ENCODE results near the gene TLK1. TPM values are rescaled to one million over a fixed set of nuclear protein-coding genes. Genes with fewer than 3 reads are reported as not detected.

TLK1 gene
- total RNA-seq, 2 experiments from 2014 or later = 53.9 to 56.0 TPM

GRCh38 chr2:170985407-170985806 lies 175.3 kb downstream of the TLK1 start:
- ChIA-PET CTCF (interaction anchor here (0.7 kb wide), 1 partner anchor 431 kb away, joined by 4 read pairs; no protein-coding TSS in a partner anchor), POLR2A (interaction anchor here (0.6 kb wide), 1 partner anchor 194 kb away, joined by 3 read pairs; no protein-coding TSS in a partner anchor)
- Mint-ChIP-seq H3K36me3 (ENCODE audit: low read depth) (peaks cover 3% of the 10 kb centered on the region), H3K9me3 (no peaks in the 10 kb centered on the region), H3K4me3 (no peak overlapping the region), H3K27ac (no peak overlapping the region), H3K27me3 (no peaks in the 10 kb centered on the region), H3K4me1 (ENCODE audit: low read depth) (no peaks in the 10 kb centered on the region)
- TF ChIP-seq CTCF (IDR thresholded peaks at IDR 0.05) = no peak
- intact Hi-C loops (cut with micrococcal nuclease) = no loop called here
- ATAC-seq (no peak), DNase-seq (no peak)

GRCh38 chr2:170984079-170984478 lies 176.6 kb downstream of the TLK1 start:
- intact Hi-C loops (cut with micrococcal nuclease) = no loop called here
- DNase-seq (no peak), ATAC-seq (no peak)
- Mint-ChIP-seq H3K27me3 (no peaks in the 10 kb centered on the region), H3K27ac (no peak overlapping the region), H3K36me3 (ENCODE audit: low read depth) (peaks cover 3% of the 10 kb centered on the region), H3K4me3 (no peak overlapping the region), H3K9me3 (no peaks in the 10 kb centered on the region), H3K4me1 (ENCODE audit: low read depth) (no peaks in the 10 kb centered on the region)
- no peak for TF ChIP-seq CTCF (IDR thresholded peaks at IDR 0.05)
- POLR2A ChIA-PET = interaction anchor here (0.8 kb wide), 1 partner anchor 125 kb away, joined by 3 read pairs; no protein-coding TSS in a partner anchor
- CTCF ChIA-PET = interaction anchor here (1.4 to 1.5 kb wide), 2 partner anchors 9 to 11 kb away, joined by 3 to 5 read pairs; no protein-coding TSS in a partner anchor

DNA sequence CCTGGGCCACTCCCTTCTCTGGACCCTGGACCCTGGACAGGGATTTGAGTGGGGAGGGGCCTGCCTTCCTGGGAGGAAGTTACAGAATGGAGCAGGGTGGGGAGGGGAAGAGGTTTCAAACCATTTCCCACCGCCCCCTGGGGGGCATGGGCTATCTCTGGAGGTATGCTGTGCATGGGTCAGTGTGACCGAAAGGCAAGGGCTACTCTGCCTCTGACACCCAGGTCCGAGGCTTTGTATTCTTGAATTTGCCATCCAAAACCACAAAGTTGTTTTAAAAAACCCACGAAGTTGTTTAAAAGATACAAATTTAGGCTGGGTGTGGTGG lies 184.8 kb downstream of the TLK1 start:
- no peak for TF ChIP-seq CTCF (IDR thresholded peaks at IDR 0.05)
- ATAC-seq (no peak), DNase-seq (no peak)
- H3K9me3 Mint-ChIP-seq = no peaks in the 10 kb centered on the region
- peaks cover 6% of the 10 kb centered on the region for H3K4me1 Mint-ChIP-seq (ENCODE audit: low read depth)
- intact Hi-C loops (cut with micrococcal nuclease) = loop anchor here (10.0 kb wide), 1 partner anchor 269 kb away; no protein-coding TSS in a partner anchor
- H3K4me3 Mint-ChIP-seq = no peak overlapping the region
- CTCF ChIA-PET = interaction anchor here (2.2 kb wide), 1 partner anchor 111 kb away, joined by 9 read pairs; no protein-coding TSS in a partner anchor
- no peaks in the 10 kb centered on the region for H3K36me3 Mint-ChIP-seq (ENCODE audit: low read depth)
- no peaks in the 10 kb centered on the region for H3K27me3 Mint-ChIP-seq
- H3K27ac Mint-ChIP-seq = no peak overlapping the region
- POLR2A ChIA-PET = interaction anchor here (1.4 kb wide), 1 partner anchor 27 kb away, joined by 3 read pairs; no protein-coding TSS in a partner anchor

GRCh38 chr2:170975127-170975942 lies 185.4 kb downstream of the TLK1 start:
- POLR2A ChIA-PET = interaction anchor here (0.7 to 1.4 kb wide), 2 partner anchors 26 to 185 kb away, joined by 3 read pairs; no protein-coding TSS in a partner anchor
- CTCF ChIA-PET = interaction anchor here (1.5 to 3.0 kb wide), 3 partner anchors 9 to 441 kb away, joined by 5 to 25 read pairs (median 9); no protein-coding TSS in a partner anchor
- no peak overlapping the region for H3K27ac Mint-ChIP-seq
- intact Hi-C loops (cut with micrococcal nuclease) = loop anchor here (10.0 kb wide), 1 partner anchor 269 kb away; no protein-coding TSS in a partner anchor
- peaks cover 6% of the 10 kb centered on the region for H3K4me1 Mint-ChIP-seq (ENCODE audit: low read depth)
- no peak for ATAC-seq
- no peaks in the 10 kb centered on the region for H3K9me3 Mint-ChIP-seq
- DNase-seq = no peak
- no peak overlapping the region for H3K4me3 Mint-ChIP-seq
- H3K36me3 Mint-ChIP-seq (ENCODE audit: low read depth) = no peaks in the 10 kb centered on the region
- no peaks in the 10 kb centered on the region for H3K27me3 Mint-ChIP-seq
- no peak for TF ChIP-seq CTCF (IDR thresholded peaks at IDR 0.05)
